H1 (cell line): Measurements from ENCODE around the gene TBX21. TPM values are rescaled to one million over a fixed set of nuclear protein-coding genes. Genes with fewer than 3 reads are reported as not detected.

ENCODE experiments used
- CTCF ChIA-PET: fragments of 300-600 bp; sonication (Branson Sonifier 250); formaldehyde crosslinking; loops from one replicate; lab custom pipeline; 2021; ENCODE audit not compliant: partially characterized antibody; lab: Charles Lee
- POLR2A ChIA-PET: fragments of 300-600 bp; sonication (Branson Sonifier 250); formaldehyde crosslinking; loops from one replicate; lab custom pipeline; 2021; ENCODE audit warnings: inconsistent platforms; ENCODE audit not compliant: partially characterized antibody; lab: Charles Lee
- DNase-seq, 2 experiments: peaks; one replicate each; pipeline versions ENCODE4 v3.0.0 to v3.0.0-alpha.2; 2010 to 2022; ENCODE audit warnings: low spot score in 2 of 2, low read depth in 1 of 2, mixed read lengths in 1 of 2
- FAIRE-seq: peaks from 2 replicates; lab custom pipeline; 2011; peaks lifted over from hg19 to GRCh38; lab: Jason Lieb, UNC
- H2AFZ ChIP-seq: 2 replicates; pipeline ENCODE4 v1.8.1; 2012; ENCODE audit warnings: low read length, inconsistent platforms
- H2AK5ac ChIP-seq: 2 replicates; pipeline ENCODE4 v1.6.1; 2013; ENCODE audit warnings: low read depth, low read length
- H2BK120ac ChIP-seq: replicated peaks from 2 replicates; pipeline ENCODE3; 2013; ENCODE audit warnings: low read depth, low read length, inconsistent platforms
- H2BK12ac ChIP-seq: 2 replicates; pipeline ENCODE4 v1.6.1; 2013; ENCODE audit warnings: low read depth, low read length
- H2BK15ac ChIP-seq: 2 replicates; pipeline ENCODE4 v1.6.1; 2013; ENCODE audit warnings: low read length
- H2BK20ac ChIP-seq: 2 replicates; pipeline ENCODE4 v1.6.1; 2013; ENCODE audit warnings: low read length
- H2BK5ac ChIP-seq: 2 replicates; pipeline ENCODE4 v1.6.1; 2013; ENCODE audit warnings: low read depth, low read length
- H3K14ac ChIP-seq: 2 replicates; pipeline ENCODE4 v1.6.1; 2013; ENCODE audit warnings: inconsistent platforms; ENCODE audit not compliant: insufficient read length
- H3K18ac ChIP-seq: 2 replicates; pipeline ENCODE4 v1.6.1; 2013; ENCODE audit warnings: low read length; ENCODE audit errors: extremely low read depth
- H3K23ac ChIP-seq: 2 replicates; pipeline ENCODE4 v1.6.1; 2013; ENCODE audit warnings: inconsistent platforms; ENCODE audit not compliant: insufficient read length
- H3K23me2 ChIP-seq: 2 replicates; pipeline ENCODE4 v1.6.1; 2013; ENCODE audit warnings: low read depth, low read length
- H3K27ac ChIP-seq: 2 replicates; pipeline ENCODE4 v1.6.1; 2011; ENCODE audit warnings: low read depth, low read length, inconsistent platforms
- H3K27me3 ChIP-seq, 4 experiments: replicated peaks in 1 of 4; 1 replicate in 1 of 4; 2 replicates in 3 of 4; pipeline versions ENCODE4 v1.6.1 to v1.8.1; 2011 to 2013; ENCODE audit warnings: low read length in 3 of 4, mild to moderate bottlenecking in 3 of 4, inconsistent platforms in 2 of 4, mixed read lengths in 2 of 4, moderate library complexity in 1 of 4; ENCODE audit not compliant: control insufficient read depth in 3 of 4, insufficient read depth in 3 of 4; ENCODE audit errors: extremely low read depth in 1 of 4
- H3K36me3 ChIP-seq, 4 experiments: 2 replicates each; pipeline versions ENCODE4 v1.6.1 to v1.8.1; 2011 to 2013; ENCODE audit warnings: mild to moderate bottlenecking in 4 of 4, low read length in 3 of 4, moderate library complexity in 2 of 4, control low read depth in 1 of 4, inconsistent platforms in 1 of 4; ENCODE audit not compliant: insufficient read depth in 4 of 4, control insufficient read depth in 2 of 4
- H3K4ac ChIP-seq: replicated peaks from 2 replicates; pipeline ENCODE3; 2013; ENCODE audit warnings: low read length, low read depth, mixed read lengths, inconsistent platforms; ENCODE audit not compliant: insufficient read length
- H3K4me1 ChIP-seq, 4 experiments: replicated peaks in 1 of 4; 1 replicate in 1 of 4; 2 replicates in 3 of 4; pipeline versions ENCODE4 v1.6.1 to v1.8.1; 2011 to 2013; ENCODE audit warnings: low read length in 3 of 4, inconsistent platforms in 2 of 4, mixed read lengths in 1 of 4; ENCODE audit not compliant: insufficient read depth in 4 of 4, control insufficient read depth in 3 of 4
- H3K4me2 ChIP-seq, 2 experiments: 2 replicates each; pipeline versions ENCODE4 v1.6.1 to v1.8.1; 2011 to 2013; ENCODE audit warnings: low read depth in 2 of 2, low read length in 2 of 2, control low read depth in 1 of 2, inconsistent platforms in 1 of 2, mild to moderate bottlenecking in 1 of 2; ENCODE audit not compliant: insufficient read depth in 1 of 2
- H3K4me3 ChIP-seq, 4 experiments: fragments of 200-600, 300-600 bp in 1 of 4; sonication (generic), shearing (Covaris generic), sonication (Bioruptor Twin) in 1 of 4; 2 replicates each; pipeline versions ENCODE4 v1.5.1 to v1.8.1; 2011 to 2016; ENCODE audit warnings: low read length in 4 of 4, low read depth in 3 of 4, control low read depth in 2 of 4, inconsistent platforms in 2 of 4, mild to moderate bottlenecking in 2 of 4, mixed read lengths in 1 of 4, moderate library complexity in 1 of 4; ENCODE audit not compliant: insufficient read depth in 2 of 4; ENCODE audit errors: extremely low read depth in 1 of 4
- H3K56ac ChIP-seq: replicated peaks from 2 replicates; pipeline ENCODE3; 2013; ENCODE audit warnings: low read depth, mild to moderate bottlenecking, mixed read lengths, low read length, inconsistent platforms; ENCODE audit not compliant: insufficient read length
- H3K79me1 ChIP-seq: 2 replicates; pipeline ENCODE4 v1.6.1; 2013; ENCODE audit warnings: low read depth, low read length, control low read depth
- H3K79me2 ChIP-seq, 2 experiments: 2 replicates each; pipeline versions ENCODE4 v1.6.1 to v1.8.1; 2012 to 2013; ENCODE audit warnings: low read length in 2 of 2, mild to moderate bottlenecking in 2 of 2, inconsistent platforms in 1 of 2; ENCODE audit not compliant: insufficient read depth in 2 of 2, control insufficient read depth in 1 of 2
- H3K9ac ChIP-seq, 4 experiments: replicated peaks in 1 of 4; 1 replicate in 1 of 4; 2 replicates in 3 of 4; pipeline versions ENCODE4 v1.6.1 to v1.8.1; 2011 to 2013; ENCODE audit warnings: low read depth in 3 of 4, low read length in 3 of 4, control low read depth in 2 of 4, mild to moderate bottlenecking in 2 of 4, moderate library complexity in 2 of 4, inconsistent platforms in 1 of 4; ENCODE audit errors: extremely low read depth in 1 of 4
- H3K9me3 ChIP-seq, 2 experiments: 2 replicates each; pipeline versions ENCODE4 v1.6.1 to v1.8.1; 2012 to 2013; ENCODE audit warnings: mild to moderate bottlenecking in 2 of 2, moderate library complexity in 2 of 2, control low read depth in 1 of 2, inconsistent platforms in 1 of 2, low read depth in 1 of 2, low read length in 1 of 2, mixed read lengths in 1 of 2; ENCODE audit not compliant: insufficient read depth in 2 of 2
- H4K20me1 ChIP-seq, 2 experiments: replicated peaks in 1 of 2; 2 replicates each; pipeline versions ENCODE3 to v1.8.1; 2011 to 2013; ENCODE audit warnings: inconsistent platforms in 2 of 2, low read length in 2 of 2, mild to moderate bottlenecking in 1 of 2; ENCODE audit not compliant: insufficient read depth in 2 of 2, control insufficient read depth in 1 of 2
- H4K5ac ChIP-seq: 2 replicates; pipeline ENCODE4 v1.6.1; 2013; ENCODE audit warnings: low read length, low read depth, mixed read lengths, inconsistent platforms; ENCODE audit not compliant: insufficient read length
- H4K8ac ChIP-seq: 2 replicates; pipeline ENCODE4 v1.8.0; 2013; ENCODE audit warnings: mild to moderate bottlenecking, moderate library complexity, low read length, inconsistent platforms; ENCODE audit not compliant: insufficient read depth; ENCODE audit errors: extremely low read depth
- H4K91ac ChIP-seq: replicated peaks from 2 replicates; pipeline ENCODE3; 2013; ENCODE audit warnings: low read length, mixed read lengths, inconsistent platforms; ENCODE audit not compliant: insufficient read length
- RAD21 ChIP-seq, 2 experiments: IDR thresholded peaks in 1 of 2; conservative IDR thresholded peaks in 1 of 2; 2 replicates each; pipeline ENCODE4 v1.6.1; 2011; ENCODE audit warnings: low read depth in 2 of 2, low read length in 2 of 2, improper control_type of control experiment in 1 of 2, inconsistent platforms in 1 of 2, mild to moderate bottlenecking in 1 of 2, moderate library complexity in 1 of 2
- SP2 ChIP-seq: IDR thresholded peaks from 2 replicates; pipeline ENCODE4 v1.6.1; 2012; ENCODE audit warnings: mild to moderate bottlenecking, low read length, inconsistent platforms
- WGBS, 2 experiments: shearing (Covaris generic) in 1 of 2; methylation state at CpG; one replicate each; pipeline versions ENCODE4 v1.1.6 to v1.1.7; 2013 to 2015; ENCODE audit warnings: low lambda C conversion rate in 2 of 2, mixed read lengths in 2 of 2, inconsistent platforms in 1 of 2, low coverage in 1 of 2, missing lambda C conversion rate in 1 of 2; ENCODE audit not compliant: insufficient replicate concordance in 2 of 2, insufficient coverage in 1 of 2, insufficient read length in 1 of 2; ENCODE audit errors: extremely low coverage in 1 of 2, missing lambda C conversion rate in 1 of 2; 5-methylcytosine and 5-hydroxymethylcytosine counted together
- polyA plus RNA-seq, 7 experiments: library from polyadenylated mRNA; depleted of rRNA in 3 of 7; stranded (reverse) in 5 of 7; unstranded in 2 of 7; fragments of >200 nt in 5 of 7; fragments of 200-250 nt in 2 of 7; gene quantifications; 1 replicate in 5 of 7; 2 replicates in 1 of 7; 4 replicates in 1 of 7; pipeline versions ENCODE4 v1.2.1 to v1.2.3, GENCODE V29; 2011 to 2013; ENCODE audit warnings: missing spikeins in 2 of 7, mixed read lengths in 2 of 7
- total RNA-seq: library from RNA; stranded (reverse); fragmentation: NEBNext Ultra II Directional; extraction: Animal tissue kit (Norgen Biotek cat#: 25700); gene quantifications from 2 replicates; pipeline ENCODE4 v1.2.1, GENCODE V29; 2021
- TF ChIP-seq, protein P1 (sequence below), 3 experiments: IDR thresholded peaks; 1 replicate in 2 of 3; 2 replicates in 1 of 3; pipeline versions ENCODE4 v1.5.1 to v1.6.1; 2011; ENCODE audit warnings: low read length in 3 of 3, mild to moderate bottlenecking in 3 of 3, inconsistent platforms in 2 of 3, low read depth in 1 of 3, moderate library complexity in 1 of 3; ENCODE audit not compliant: insufficient read depth in 1 of 3; ENCODE audit errors: control extremely low read depth in 1 of 3

Gene TBX21
- total and polyA plus RNA-seq, 2 of the 8 experiments (the other 6 are each of a cell fraction or from before 2014, with no cell fraction given): not detected

DNA sequence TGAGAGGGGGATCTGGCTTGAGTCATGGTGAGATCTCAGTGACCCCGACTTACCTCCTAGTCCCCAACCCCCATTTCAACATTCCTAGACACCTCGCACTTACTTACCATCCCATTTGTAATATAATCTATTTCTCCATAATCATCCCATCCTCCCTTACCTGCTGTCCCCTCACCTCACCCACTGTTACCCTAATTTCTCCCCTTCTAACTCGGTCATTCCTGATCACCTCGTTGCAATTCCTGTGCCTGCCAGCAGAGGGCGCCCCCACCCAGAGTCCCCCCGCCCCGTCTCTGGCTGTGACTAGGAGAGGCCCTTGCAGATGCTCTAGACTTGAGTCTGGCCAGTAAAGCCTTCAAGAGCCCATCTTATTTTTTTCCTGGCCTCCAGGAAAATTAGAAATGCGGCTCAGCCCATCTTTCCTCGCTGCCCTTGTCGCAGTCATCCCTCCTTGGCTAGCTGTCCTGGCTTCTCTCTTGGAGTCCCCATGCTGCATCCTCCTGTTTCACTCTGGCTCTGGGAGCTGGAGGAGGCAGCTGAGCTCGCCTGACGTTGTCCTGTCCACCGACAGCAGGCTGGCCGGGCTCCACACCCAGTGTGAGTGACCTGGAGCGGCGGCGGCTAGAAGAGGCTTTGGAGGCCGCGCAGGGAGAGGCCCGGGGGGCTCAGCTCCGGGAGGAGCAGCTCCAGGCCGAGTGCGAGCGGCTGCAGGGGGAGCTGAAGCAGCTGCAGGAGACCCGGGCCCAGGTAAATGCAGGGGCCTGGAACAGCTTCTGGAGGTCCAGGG, 34.1 kb upstream of the TBX21 start:
- 73 to 100% methylated on average over 1 to 20 of the region's 25 CpGs for WGBS, 2 experiments
- no peak overlapping the region; the same call in 1 of the 2 replicates for H4K8ac ChIP-seq
- H3K79me2 ChIP-seq: no peaks in the 10 kb centered on the region; a peak in 1 of 4 replicates
- H3K14ac ChIP-seq: no peak overlapping the region
- H4K91ac ChIP-seq: no peak overlapping the region
- FAIRE-seq (peak; percentile 13), DNase-seq (peak in 1 of 2 experiments; percentile 92)
- no peak overlapping the region for H2AFZ ChIP-seq
- no peak overlapping the region for H3K4ac ChIP-seq
- no peak overlapping the region for H2BK15ac ChIP-seq
- H3K9me3 ChIP-seq: no peaks in the 10 kb centered on the region
- H2BK12ac ChIP-seq: no peak overlapping the region
- H3K27me3 ChIP-seq: no peaks in the 10 kb centered on the region; a peak in 1 of 7 replicates
- H4K20me1 ChIP-seq: peaks cover 0 to 3% of the 10 kb centered on the region in 2 experiments
- H3K18ac ChIP-seq: no peak overlapping the region
- CTCF ChIA-PET: interaction anchor here (0.6 to 19.8 kb wide), 19 partner anchors 8 to 398 kb away, joined by 3 to 441 read pairs (median 5); partner anchors contain the start of genes KPNB1 and TBX21
- H3K9ac ChIP-seq: no peak overlapping the region
- H4K5ac ChIP-seq: no peak overlapping the region
- no peak overlapping the region for H3K4me2 ChIP-seq
- TF ChIP-seq RAD21 (IDR thresholded peaks at IDR 0.05 in 1 of 2, conservative IDR thresholded peaks at IDR 0.05 in 1 of 2; ENCODE audit: low read depth in 2 of 2, low read length in 2 of 2) (peak; percentile 76 to 84), SP2 (no peak)
- TF ChIP-seq, protein P1, sequence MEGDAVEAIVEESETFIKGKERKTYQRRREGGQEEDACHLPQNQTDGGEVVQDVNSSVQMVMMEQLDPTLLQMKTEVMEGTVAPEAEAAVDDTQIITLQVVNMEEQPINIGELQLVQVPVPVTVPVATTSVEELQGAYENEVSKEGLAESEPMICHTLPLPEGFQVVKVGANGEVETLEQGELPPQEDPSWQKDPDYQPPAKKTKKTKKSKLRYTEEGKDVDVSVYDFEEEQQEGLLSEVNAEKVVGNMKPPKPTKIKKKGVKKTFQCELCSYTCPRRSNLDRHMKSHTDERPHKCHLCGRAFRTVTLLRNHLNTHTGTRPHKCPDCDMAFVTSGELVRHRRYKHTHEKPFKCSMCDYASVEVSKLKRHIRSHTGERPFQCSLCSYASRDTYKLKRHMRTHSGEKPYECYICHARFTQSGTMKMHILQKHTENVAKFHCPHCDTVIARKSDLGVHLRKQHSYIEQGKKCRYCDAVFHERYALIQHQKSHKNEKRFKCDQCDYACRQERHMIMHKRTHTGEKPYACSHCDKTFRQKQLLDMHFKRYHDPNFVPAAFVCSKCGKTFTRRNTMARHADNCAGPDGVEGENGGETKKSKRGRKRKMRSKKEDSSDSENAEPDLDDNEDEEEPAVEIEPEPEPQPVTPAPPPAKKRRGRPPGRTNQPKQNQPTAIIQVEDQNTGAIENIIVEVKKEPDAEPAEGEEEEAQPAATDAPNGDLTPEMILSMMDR (IDR thresholded peaks at IDR 0.05; ENCODE audit: control extremely low read depth in 1 of 3, insufficient read depth in 1 of 3, low read depth in 1 of 3, low read length in 3 of 3): peak; percentile 80 to 93 (median 91)
- H3K56ac ChIP-seq: no peak overlapping the region
- peaks cover 0 to 9% (median 7%) of the 10 kb centered on the region in 4 experiments; a peak in 6 of 7 replicates for H3K4me1 ChIP-seq
- no peak overlapping the region for H3K27ac ChIP-seq
- H2BK120ac ChIP-seq: no peak overlapping the region
- peaks cover 10% of the 10 kb centered on the region for H3K23me2 ChIP-seq
- no peak overlapping the region for H2BK20ac ChIP-seq
- POLR2A ChIA-PET: interaction anchor here (1.1 to 41.8 kb wide), 3 partner anchors 15 to 197 kb away, joined by 3 to 1575 read pairs (median 4); partner anchors contain the start of gene KPNB1
- no peak overlapping the region for H3K4me3 ChIP-seq
- no peaks in the 10 kb centered on the region; the same call in 1 of the 2 replicates for H3K79me1 ChIP-seq
- H3K23ac ChIP-seq: no peak overlapping the region
- H2AK5ac ChIP-seq: no peak overlapping the region
- H3K36me3 ChIP-seq: peaks cover 0 to 3% (median 0%) of the 10 kb centered on the region in 4 experiments; a peak in 1 of 8 replicates
- H2BK5ac ChIP-seq: no peak overlapping the region
